GM18507 (cell line): ENCODE measurements around the gene EGFR.

ENCODE experiments used
- DNase-seq: peaks from one replicate; pipeline ENCODE4 v3.0.0; 2011; ENCODE audit warnings: low read depth; ENCODE audit not compliant: insufficient read length; ENCODE audit errors: extremely low spot score
- FAIRE-seq: peaks from 2 replicates; lab custom pipeline; 2011; peaks lifted over from hg19 to GRCh38; lab: Jason Lieb, UNC

EGFR gene

GRCh38 chr7:55190511-55191160, 171.8 kb downstream of the EGFR start:
- no peak for FAIRE-seq
- DNase-seq = no peak

DNA sequence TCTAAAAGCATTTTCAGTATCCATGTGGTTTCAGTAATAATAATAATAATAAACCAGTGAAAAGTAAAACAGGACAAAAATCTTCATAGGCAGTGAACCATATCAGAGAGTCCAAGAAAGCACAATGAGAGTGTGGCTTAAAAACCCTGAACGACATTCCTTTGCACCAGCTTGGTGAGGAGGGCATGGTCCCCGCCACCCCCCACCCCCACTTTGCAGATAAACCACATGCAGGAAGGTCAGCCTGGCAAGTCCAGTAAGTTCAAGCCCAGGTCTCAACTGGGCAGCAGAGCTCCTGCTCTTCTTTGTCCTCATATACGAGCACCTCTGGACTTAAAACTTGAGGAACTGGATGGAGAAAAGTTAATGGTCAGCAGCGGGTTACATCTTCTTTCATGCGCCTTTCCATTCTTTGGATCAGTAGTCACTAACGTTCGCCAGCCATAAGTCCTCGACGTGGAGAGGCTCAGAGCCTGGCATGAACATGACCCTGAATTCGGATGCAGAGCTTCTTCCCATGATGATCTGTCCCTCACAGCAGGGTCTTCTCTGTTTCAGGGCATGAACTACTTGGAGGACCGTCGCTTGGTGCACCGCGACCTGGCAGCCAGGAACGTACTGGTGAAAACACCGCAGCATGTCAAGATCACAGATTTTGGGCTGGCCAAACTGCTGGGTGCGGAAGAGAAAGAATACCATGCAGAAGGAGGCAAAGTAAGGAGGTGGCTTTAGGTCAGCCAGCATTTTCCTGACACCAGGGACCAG, 172.5 kb downstream of the EGFR start:
- FAIRE-seq = no peak

GRCh38 chr7:55191926-55192692, 173.3 kb downstream of the EGFR start:
- DNase-seq (no peak), FAIRE-seq (no peak)

More for the DNA sequence above, 172.5 kb downstream of the EGFR start:
- DNase-seq = no peak

GRCh38 chr7:55192723-55193122, 173.9 kb downstream of the EGFR start:
- no peak for DNase-seq
- FAIRE-seq = no peak

DNA sequence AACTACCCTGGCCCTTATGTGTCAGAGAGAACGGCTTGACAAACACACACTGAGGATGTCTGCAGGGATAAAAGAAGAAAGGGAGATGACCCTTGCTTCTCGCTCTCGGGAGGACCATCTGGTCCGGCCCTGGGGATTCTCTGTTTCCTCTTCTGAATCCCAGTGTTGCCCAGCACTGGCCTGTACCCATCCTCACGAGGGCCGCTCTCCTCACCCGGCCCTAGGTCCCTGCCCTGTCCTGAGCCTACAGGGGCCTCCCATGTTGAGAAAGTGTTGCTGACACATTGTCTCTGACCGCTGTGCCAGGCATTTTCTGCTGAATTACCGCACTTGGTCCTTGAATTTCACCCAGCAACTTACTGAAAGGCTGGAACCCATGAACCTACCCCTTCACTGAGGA, 174.4 kb downstream of the EGFR start:
- FAIRE-seq = no peak
- DNase-seq = no peak

DNA sequence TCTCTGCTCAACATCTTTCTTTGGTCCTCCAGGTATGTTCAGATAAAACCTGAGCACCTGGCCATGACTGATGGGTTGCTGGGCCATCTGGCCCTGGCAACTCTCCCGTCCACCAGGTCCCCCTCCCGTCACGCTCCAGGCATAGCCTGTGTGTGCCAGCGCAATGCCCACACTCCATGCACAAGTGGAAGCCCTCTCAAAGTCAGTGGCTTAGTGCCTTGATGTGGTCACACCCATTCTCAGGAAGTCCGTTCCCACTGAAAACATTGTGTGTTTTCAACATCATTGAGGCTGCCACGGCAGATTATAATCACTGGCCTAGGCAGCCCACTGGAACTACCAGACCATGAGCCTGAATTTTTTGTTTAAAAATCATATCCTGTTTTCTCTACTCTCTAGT, 175.7 kb downstream of the EGFR start:
- FAIRE-seq (no peak), DNase-seq (no peak)

- no peak for DNase-seq
- FAIRE-seq = no peak
Measured at GRCh38 chr7:55198634-55199392, 180.0 kb downstream of the EGFR start.

- DNase-seq (no peak), FAIRE-seq (no peak)
Measured at GRCh38 chr7:55199418-55199817, 180.6 kb downstream of the EGFR start.

DNA sequence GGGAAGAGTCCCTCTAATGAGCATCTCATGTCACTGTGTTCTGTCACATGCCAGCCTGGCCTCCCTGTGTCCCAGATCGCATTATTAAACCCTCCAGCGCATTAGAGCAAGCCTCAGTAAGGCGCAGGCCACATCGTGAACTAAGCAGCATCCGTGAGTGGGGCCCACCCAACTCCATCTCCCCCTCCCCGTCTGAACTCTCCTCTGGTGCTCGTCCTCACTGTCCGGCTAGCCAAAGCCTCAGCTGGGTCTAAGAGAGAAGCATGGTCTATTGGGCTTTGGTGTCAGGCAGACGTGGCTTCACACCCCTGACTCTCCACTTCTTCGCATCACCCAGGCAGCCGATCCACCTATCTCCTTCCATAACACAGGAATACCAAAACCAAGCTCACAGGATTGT, 181.6 kb downstream of the EGFR start:
- DNase-seq = no peak
- no peak for FAIRE-seq

DNA sequence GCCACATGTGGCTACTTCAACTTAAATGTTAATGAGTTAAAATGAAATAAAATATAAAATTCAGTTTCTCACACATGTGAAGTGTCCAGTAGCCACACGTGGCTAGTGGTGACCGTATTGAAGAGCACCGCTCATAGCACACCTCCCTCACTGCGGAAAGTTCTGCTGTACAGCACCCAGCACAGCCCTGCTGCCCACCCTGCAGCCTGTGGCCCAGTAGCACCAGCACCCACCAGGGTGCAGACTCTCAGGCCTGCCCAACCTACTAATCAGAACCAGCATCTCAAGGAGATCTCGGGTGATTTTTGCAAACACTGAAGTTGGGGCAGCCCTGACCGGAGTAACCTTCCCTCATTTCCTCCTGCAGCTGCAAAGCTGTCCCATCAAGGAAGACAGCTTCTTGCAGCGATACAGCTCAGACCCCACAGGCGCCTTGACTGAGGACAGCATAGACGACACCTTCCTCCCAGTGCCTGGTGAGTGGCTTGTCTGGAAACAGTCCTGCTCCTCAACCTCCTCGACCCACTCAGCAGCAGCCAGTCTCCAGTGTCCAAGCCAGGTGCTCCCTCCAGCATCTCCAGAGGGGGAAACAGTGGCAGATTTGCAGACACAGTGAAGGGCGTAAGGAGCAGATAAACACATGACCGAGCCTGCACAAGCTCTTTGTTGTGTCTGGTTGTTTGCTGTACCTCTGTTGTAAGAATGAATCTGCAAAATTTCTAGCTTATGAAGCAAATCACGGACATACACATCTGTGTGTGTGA, 183.5 kb downstream of the EGFR start:
- DNase-seq = no peak
- no peak for FAIRE-seq

GRCh38 chr7:55203300-55203699, 184.5 kb downstream of the EGFR start:
- DNase-seq = no peak
- FAIRE-seq = no peak

- no peak for DNase-seq
Measured at GRCh38 chr7:55205124-55205955, 186.5 kb downstream of the EGFR start.

GRCh38 chr7:55206235-55207029, 187.6 kb downstream of the EGFR start:
- FAIRE-seq = no peak
- DNase-seq = no peak

More at GRCh38 chr7:55205124-55205955, 186.5 kb downstream of the EGFR start:
- no peak for FAIRE-seq

GRCh38 chr7:55207436-55208125, 188.8 kb downstream of the EGFR start:
- no peak for FAIRE-seq
- DNase-seq = no peak

- no peak for FAIRE-seq
- no peak for DNase-seq
Measured at GRCh38 chr7:55209366-55209765, 190.5 kb downstream of the EGFR start.

DNA sequence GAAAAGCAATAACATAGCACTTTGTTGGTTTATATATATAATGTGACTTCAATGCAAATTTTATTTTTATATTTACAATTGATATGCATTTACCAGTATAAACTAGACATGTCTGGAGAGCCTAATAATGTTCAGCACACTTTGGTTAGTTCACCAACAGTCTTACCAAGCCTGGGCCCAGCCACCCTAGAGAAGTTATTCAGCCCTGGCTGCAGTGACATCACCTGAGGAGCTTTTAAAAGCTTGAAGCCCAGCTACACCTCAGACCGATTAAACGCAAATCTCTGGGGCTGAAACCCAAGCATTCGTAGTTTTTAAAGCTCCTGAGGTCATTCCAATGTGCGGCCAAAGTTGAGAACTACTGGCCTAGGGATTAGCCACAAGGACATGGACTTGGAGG, 191.4 kb downstream of the EGFR start:
- no peak for DNase-seq
- no peak for FAIRE-seq

- DNase-seq = no peak
- no peak for FAIRE-seq
Measured at GRCh38 chr7:55210716-55211115, 191.9 kb downstream of the EGFR start.
